ENCODE data around the gene VPS9D1. TPM values are rescaled to one million over a fixed set of nuclear protein-coding genes. Genes with fewer than 3 reads are reported as not detected.

VPS9D1 gene
- total RNA-seq, 1 experiment from 2014 or later = 26.7 TPM

DNA sequence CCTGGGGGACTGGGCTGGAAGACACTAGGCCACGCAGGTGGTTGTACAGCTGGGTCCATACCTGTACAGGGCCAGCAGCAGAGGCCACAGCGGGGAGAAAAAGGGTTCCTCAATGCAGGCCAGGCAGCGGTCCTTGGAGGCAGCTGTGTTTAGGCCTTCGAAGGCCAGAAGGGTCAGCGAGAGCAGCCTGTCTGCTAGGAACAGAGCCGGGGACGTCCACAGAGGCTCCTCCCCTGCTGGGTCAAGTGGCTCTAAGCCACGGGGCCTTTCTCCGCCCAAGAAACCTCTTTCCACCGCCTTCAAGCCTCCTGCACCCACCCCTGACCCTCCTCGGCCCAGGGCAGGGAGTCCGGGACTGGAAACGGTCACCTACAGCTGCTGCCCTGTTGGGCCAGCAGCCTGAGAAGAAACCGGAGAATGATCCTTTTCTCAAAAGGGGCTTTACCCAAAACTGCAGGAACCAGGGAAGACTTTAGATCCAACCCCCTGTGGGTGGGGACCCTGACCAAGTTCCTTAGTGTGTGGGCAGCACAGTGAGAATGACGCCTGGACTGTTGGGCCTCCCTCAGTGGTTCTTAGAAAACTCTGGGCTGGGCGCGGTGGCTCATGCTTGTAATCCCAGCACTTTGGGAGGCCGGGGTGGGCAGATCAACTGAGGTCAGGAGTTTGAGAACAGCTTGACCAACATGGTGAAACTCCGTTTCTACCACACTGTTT, 10.8 kb downstream of the VPS9D1 start:
- Mint-ChIP-seq H3K4me3 (ENCODE audit: low read depth, unreplicated experiment) (no peak overlapping the region), H3K9me3 (ENCODE audit: low read depth, unreplicated experiment) (no peaks in the 10 kb centered on the region), H3K4me1 (ENCODE audit: low read depth, unreplicated experiment) (no peaks in the 10 kb centered on the region), H3K36me3 (ENCODE audit: insufficient read depth, unreplicated experiment) (peaks cover 66% of the 10 kb centered on the region), H3K27ac (ENCODE audit: unreplicated experiment) (no peak overlapping the region), H3K27me3 (ENCODE audit: unreplicated experiment) (no peaks in the 10 kb centered on the region)
- CTCF ChIA-PET = interaction anchor here (1.3 to 1.4 kb wide), 2 partner anchors 9 to 15 kb away, joined by 3 to 5 read pairs; partner anchors contain the start of gene SPATA2L
- no peak for DNase-seq
- intact Hi-C loops (cut with micrococcal nuclease; ENCODE audit: unreplicated experiment) = no loop called here
- no TSS peak for BruUV-seq (replicated peaks)
- TF ChIP-seq, protein P1, sequence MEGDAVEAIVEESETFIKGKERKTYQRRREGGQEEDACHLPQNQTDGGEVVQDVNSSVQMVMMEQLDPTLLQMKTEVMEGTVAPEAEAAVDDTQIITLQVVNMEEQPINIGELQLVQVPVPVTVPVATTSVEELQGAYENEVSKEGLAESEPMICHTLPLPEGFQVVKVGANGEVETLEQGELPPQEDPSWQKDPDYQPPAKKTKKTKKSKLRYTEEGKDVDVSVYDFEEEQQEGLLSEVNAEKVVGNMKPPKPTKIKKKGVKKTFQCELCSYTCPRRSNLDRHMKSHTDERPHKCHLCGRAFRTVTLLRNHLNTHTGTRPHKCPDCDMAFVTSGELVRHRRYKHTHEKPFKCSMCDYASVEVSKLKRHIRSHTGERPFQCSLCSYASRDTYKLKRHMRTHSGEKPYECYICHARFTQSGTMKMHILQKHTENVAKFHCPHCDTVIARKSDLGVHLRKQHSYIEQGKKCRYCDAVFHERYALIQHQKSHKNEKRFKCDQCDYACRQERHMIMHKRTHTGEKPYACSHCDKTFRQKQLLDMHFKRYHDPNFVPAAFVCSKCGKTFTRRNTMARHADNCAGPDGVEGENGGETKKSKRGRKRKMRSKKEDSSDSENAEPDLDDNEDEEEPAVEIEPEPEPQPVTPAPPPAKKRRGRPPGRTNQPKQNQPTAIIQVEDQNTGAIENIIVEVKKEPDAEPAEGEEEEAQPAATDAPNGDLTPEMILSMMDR (IDR thresholded peaks at IDR 0.05; ENCODE audit: unreplicated experiment) = no peak

DNA sequence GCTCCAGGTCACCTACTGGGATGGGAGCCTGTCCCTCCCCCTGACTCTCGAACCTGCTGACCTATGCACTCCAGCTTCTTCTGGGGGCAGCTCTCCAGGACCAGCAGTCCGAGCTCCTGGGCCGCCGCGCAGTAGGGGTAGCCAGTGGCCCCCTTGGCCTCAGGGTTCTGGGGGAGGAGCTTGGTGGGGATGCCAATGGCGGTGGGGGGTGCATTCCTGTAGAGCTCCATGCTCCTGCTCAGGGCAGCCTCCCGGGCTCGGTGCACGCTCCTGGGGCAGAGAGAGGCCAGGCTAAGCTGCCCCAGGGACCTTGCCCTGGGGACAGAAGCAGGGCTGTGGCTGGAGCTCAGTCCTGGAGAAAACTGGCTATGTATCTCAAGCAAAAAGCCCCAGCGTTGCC, 11.5 kb downstream of the VPS9D1 start:
- no peaks in the 10 kb centered on the region for H3K9me3 Mint-ChIP-seq (ENCODE audit: low read depth, unreplicated experiment)
- no peak overlapping the region for H3K4me3 Mint-ChIP-seq (ENCODE audit: low read depth, unreplicated experiment)
- intact Hi-C loops (cut with micrococcal nuclease; ENCODE audit: unreplicated experiment) = no loop called here
- no peak for DNase-seq
- TF ChIP-seq, protein P1 (IDR thresholded peaks at IDR 0.05; ENCODE audit: unreplicated experiment) = no peak
- BruUV-seq (replicated peaks) = no TSS peak
- no peaks in the 10 kb centered on the region for H3K27me3 Mint-ChIP-seq (ENCODE audit: unreplicated experiment)
- no peak overlapping the region for H3K27ac Mint-ChIP-seq (ENCODE audit: unreplicated experiment)
- peaks cover 62% of the 10 kb centered on the region for H3K36me3 Mint-ChIP-seq (ENCODE audit: insufficient read depth, unreplicated experiment)
- no peaks in the 10 kb centered on the region for H3K4me1 Mint-ChIP-seq (ENCODE audit: low read depth, unreplicated experiment)
- CTCF ChIA-PET = interaction anchor here (1.4 kb wide), 1 partner anchor 8 kb away, joined by 5 read pairs; the partner anchor contains the start of gene SPATA2L

DNA sequence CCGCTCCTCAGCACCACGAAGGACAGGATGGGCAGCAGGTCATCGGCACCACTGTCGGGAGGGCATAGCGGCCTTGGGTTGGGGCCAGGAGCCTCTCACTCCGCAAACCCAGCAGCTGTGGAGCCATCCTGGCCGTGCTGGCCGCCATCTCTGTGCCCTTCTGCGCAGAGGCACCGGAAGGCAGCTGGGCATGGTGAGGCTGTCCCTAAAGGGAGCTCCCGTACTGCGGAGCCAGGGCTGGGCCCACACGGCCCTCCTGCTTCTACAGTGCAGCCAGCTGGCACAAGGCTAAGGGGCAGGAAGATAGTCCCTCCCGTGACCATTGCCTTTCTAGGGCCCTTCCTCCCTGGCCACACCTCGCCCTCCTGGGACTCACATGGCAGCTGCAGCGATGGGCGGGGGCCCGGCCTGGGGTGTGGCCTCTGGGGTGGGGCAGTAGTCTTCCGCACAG, 12.2 kb downstream of the VPS9D1 start:
- CTCF ChIA-PET = interaction anchor here (0.6 to 0.7 kb wide), 2 partner anchors 133 to 732 kb away, joined by 3 to 6 read pairs; partner anchors contain the start of gene CPNE7
- no TSS peak for BruUV-seq (replicated peaks)

DNA sequence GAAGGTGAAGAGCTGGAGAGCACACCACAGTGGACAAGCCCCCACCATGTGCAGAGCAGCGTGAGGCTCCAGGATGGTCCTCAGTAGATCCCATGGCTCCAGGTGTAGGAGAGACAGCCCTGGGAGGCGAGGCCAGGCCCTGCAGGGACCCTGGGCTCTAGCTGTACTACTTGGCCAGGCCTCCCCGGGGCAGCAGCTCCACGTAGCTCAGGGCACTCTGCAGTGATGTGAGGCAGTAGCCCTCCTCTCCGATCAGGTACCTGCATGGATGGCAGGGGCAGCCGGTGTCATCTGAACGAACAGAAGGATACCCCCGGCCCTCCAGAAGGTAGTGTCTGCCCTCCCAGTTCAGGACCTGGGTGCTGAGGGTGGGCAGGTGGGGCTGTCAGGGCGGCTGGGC, 13.0 kb downstream of the VPS9D1 start:
- Mint-ChIP-seq H3K4me1 (ENCODE audit: low read depth, unreplicated experiment) (no peaks in the 10 kb centered on the region), H3K4me3 (ENCODE audit: low read depth, unreplicated experiment) (no peak overlapping the region), H3K27me3 (ENCODE audit: unreplicated experiment) (no peaks in the 10 kb centered on the region), H3K27ac (ENCODE audit: unreplicated experiment) (no peak overlapping the region), H3K36me3 (ENCODE audit: insufficient read depth, unreplicated experiment) (peaks cover 59% of the 10 kb centered on the region), H3K9me3 (ENCODE audit: low read depth, unreplicated experiment) (no peaks in the 10 kb centered on the region)
- TF ChIP-seq, protein P1 (IDR thresholded peaks at IDR 0.05; ENCODE audit: unreplicated experiment) = no peak
- CTCF ChIA-PET = interaction anchor here (1.2 kb wide), 1 partner anchor 21 kb away, joined by 7 read pairs; the partner anchor contains the start of gene CDK10
- DNase-seq = no peak
- BruUV-seq (replicated peaks) = no TSS peak
- intact Hi-C loops (cut with micrococcal nuclease; ENCODE audit: unreplicated experiment) = no loop called here

More for the DNA sequence above, 12.2 kb downstream of the VPS9D1 start:
- H3K4me1 Mint-ChIP-seq (ENCODE audit: low read depth, unreplicated experiment) = no peaks in the 10 kb centered on the region
- intact Hi-C loops (cut with micrococcal nuclease; ENCODE audit: unreplicated experiment) = no loop called here
- DNase-seq = no peak
- TF ChIP-seq, protein P1 (IDR thresholded peaks at IDR 0.05; ENCODE audit: unreplicated experiment) = no peak
- H3K27ac Mint-ChIP-seq (ENCODE audit: unreplicated experiment) = no peak overlapping the region
- H3K9me3 Mint-ChIP-seq (ENCODE audit: low read depth, unreplicated experiment) = no peaks in the 10 kb centered on the region
- no peak overlapping the region for H3K4me3 Mint-ChIP-seq (ENCODE audit: low read depth, unreplicated experiment)
- H3K27me3 Mint-ChIP-seq (ENCODE audit: unreplicated experiment) = no peaks in the 10 kb centered on the region
- peaks cover 61% of the 10 kb centered on the region for H3K36me3 Mint-ChIP-seq (ENCODE audit: insufficient read depth, unreplicated experiment)

Data from Calu3 (cell line).